Small intestine (tissue), 7 donors: ENCODE results near the gene HIC1. TPM values are rescaled to one million over a fixed set of nuclear protein-coding genes. Genes with fewer than 3 reads are reported as not detected.

Experiments
- DNase-seq, 2 donors: peaks; one replicate each; pipeline versions ENCODE4 v3.0.0 to v3.0.0-alpha.2; 2013
- FAIRE-seq: peaks from 2 replicates; lab custom pipeline; 2012; peaks lifted over from hg19 to GRCh38; lab: Jason Lieb, UNC
- H3K27ac ChIP-seq, 3 donors: one replicate each; pipeline ENCODE4 v1.5.1; 2013; ENCODE audit warnings: low read length in 2 of 3, mild to moderate bottlenecking in 2 of 3, control low read depth in 1 of 3, inconsistent platforms in 1 of 3, low read depth in 1 of 3, moderate library complexity in 1 of 3
- H3K27me3 ChIP-seq, 3 donors: one replicate each; pipeline ENCODE4 v1.6.1; 2013; ENCODE audit warnings: low read length in 3 of 3, inconsistent platforms in 1 of 3; ENCODE audit not compliant: control insufficient read depth in 3 of 3, insufficient read depth in 3 of 3
- H3K36me3 ChIP-seq, 3 donors: one replicate each; pipeline ENCODE4 v1.6.1; 2013; ENCODE audit warnings: low read length in 3 of 3, inconsistent platforms in 1 of 3, low read depth in 1 of 3, mild to moderate bottlenecking in 1 of 3, moderate library complexity in 1 of 3; ENCODE audit not compliant: control insufficient read depth in 3 of 3, insufficient read depth in 2 of 3
- H3K4me1 ChIP-seq, 3 donors: one replicate each; pipeline ENCODE4 v1.6.1; 2013; ENCODE audit warnings: low read length in 2 of 3, inconsistent platforms in 1 of 3, low read depth in 1 of 3, mild to moderate bottlenecking in 1 of 3, moderate library complexity in 1 of 3; ENCODE audit not compliant: control insufficient read depth in 3 of 3, insufficient read depth in 2 of 3
- H3K4me3 ChIP-seq, 3 donors: one replicate each; pipeline ENCODE4 v1.5.1; 2013; ENCODE audit warnings: low read length in 3 of 3, control low read depth in 1 of 3, inconsistent platforms in 1 of 3, low read depth in 1 of 3, mild to moderate bottlenecking in 1 of 3, moderate library complexity in 1 of 3
- H3K9me3 ChIP-seq, 2 donors: one replicate each; pipeline ENCODE4 v1.6.1; 2013; ENCODE audit warnings: low read depth in 1 of 2, low read length in 1 of 2; ENCODE audit not compliant: control insufficient read depth in 2 of 2, insufficient read depth in 1 of 2
- WGBS, 3 donors: extraction: QIAGEN DNeasy Blood & Tissue Kit; methylation state at CpG; one replicate each; pipeline ENCODE4 v1.1.7; 2013; 5-methylcytosine and 5-hydroxymethylcytosine counted together
- polyA plus RNA-seq, 4 donors: library from polyadenylated mRNA; stranded (reverse) in 3 of 4; unstranded in 1 of 4; fragments of 200-250 nt in 3 of 4; fragments of 120-200 nt in 1 of 4; gene quantifications; one replicate each; pipeline versions ENCODE4 v1.2.1 to v1.2.3, GENCODE V29; 2013
- donor health status: healthy with polysubstance abuse.
- donor health status: control.
- donor health status: control.
- donor health status: Bipolar disorder and iron deficiency.
- donor health status: healthy.

The HIC1 gene
- polyA plus RNA-seq, 4 donors, result 0.89 to 11.2 (median 6.6) TPM

GRCh38 chr17:2085648-2085949 lies 30.7 kb downstream of the HIC1 start:
- FAIRE-seq, result no peak
- H3K9me3 ChIP-seq, result no peaks in the 10 kb centered on the region
- H3K27me3 ChIP-seq, result no peaks in the 10 kb centered on the region
- peaks cover 27 to 87% (median 33%) of the 10 kb centered on the region in 3 donors for H3K4me1 ChIP-seq
- H3K36me3 ChIP-seq, result peaks cover 0 to 60% (median 0%) of the 10 kb centered on the region in 3 donors
- no peak for DNase-seq
- H3K27ac ChIP-seq, result peak overlapping the region; percentile 89 to 97 (median 95)
- no peak overlapping the region for H3K4me3 ChIP-seq
- WGBS, 3 donors, result 47 to 74% (median 72%) methylated on average over 5 of the region's 5 CpGs

GRCh38 chr17:2086306-2086705 lies 31.4 kb downstream of the HIC1 start:
- no peaks in the 10 kb centered on the region for H3K27me3 ChIP-seq
- H3K36me3 ChIP-seq, result peaks cover 0 to 53% (median 0%) of the 10 kb centered on the region in 3 donors
- H3K9me3 ChIP-seq, result no peaks in the 10 kb centered on the region
- 63 to 81% (median 64%) methylated on average over 3 of the region's 3 CpGs for WGBS, 3 donors
- peaks cover 24 to 85% (median 33%) of the 10 kb centered on the region in 3 donors for H3K4me1 ChIP-seq
- H3K4me3 ChIP-seq, result no peak overlapping the region
- no peak for DNase-seq
- no peak for FAIRE-seq
- peak overlapping the region; percentile 89 to 97 (median 95) for H3K27ac ChIP-seq

- peaks cover 18 to 73% (median 30%) of the 10 kb centered on the region in 3 donors for H3K4me1 ChIP-seq
- FAIRE-seq (no peak), DNase-seq (no peak)
- peaks cover 0 to 46% (median 0%) of the 10 kb centered on the region in 3 donors for H3K36me3 ChIP-seq
- 53 to 86% (median 65%) methylated on average over 10 of the region's 10 CpGs for WGBS, 3 donors
- no peak overlapping the region for H3K4me3 ChIP-seq
- H3K9me3 ChIP-seq, result no peaks in the 10 kb centered on the region
- no peaks in the 10 kb centered on the region for H3K27me3 ChIP-seq
- H3K27ac ChIP-seq, result peak overlapping the region; percentile 34 to 95 (median 87)
These were observed 32.8 kb downstream of the HIC1 start for GRCh38 chr17:2087597-2088211.

- H3K4me3 ChIP-seq, result peak overlapping the region in 2 of 3 donors; percentile 30 to 36
- H3K27ac ChIP-seq, result peak overlapping the region; percentile 87 to 95 (median 92)
- FAIRE-seq, result no peak
- WGBS, 3 donors, result 5 to 16% (median 11%) methylated on average over 8 of the region's 8 CpGs
- H3K36me3 ChIP-seq, result peaks cover 0 to 50% (median 0%) of the 10 kb centered on the region in 3 donors
- peaks cover 14 to 60% (median 25%) of the 10 kb centered on the region in 3 donors for H3K4me1 ChIP-seq
- no peaks in the 10 kb centered on the region for H3K9me3 ChIP-seq
- H3K27me3 ChIP-seq, result no peaks in the 10 kb centered on the region
- DNase-seq, result peak in 1 of 2 donors; percentile 49
These were observed 34.1 kb downstream of the HIC1 start for GRCh38 chr17:2089021-2089422.

- Histone ChIP-seq H3K9me3 (no peaks in the 10 kb centered on the region), H3K4me3 (peak overlapping the region in 1 of 3 donors; percentile 36), H3K27ac (peak overlapping the region; percentile 87 to 95 (median 92)), H3K4me1 (peaks cover 14 to 54% (median 24%) of the 10 kb centered on the region in 3 donors), H3K36me3 (peaks cover 0 to 51% (median 0%) of the 10 kb centered on the region in 3 donors), H3K27me3 (no peaks in the 10 kb centered on the region)
- 58 to 75% (median 66%) methylated on average over 9 of the region's 9 CpGs for WGBS, 3 donors
- FAIRE-seq (no peak), DNase-seq (no peak)
These were observed 35.3 kb downstream of the HIC1 start for GRCh38 chr17:2090210-2090641.

- Histone ChIP-seq H3K27me3 (no peaks in the 10 kb centered on the region), H3K36me3 (peaks cover 0 to 47% (median 0%) of the 10 kb centered on the region in 3 donors), H3K9me3 (no peaks in the 10 kb centered on the region), H3K4me1 (peaks cover 9 to 51% (median 17%) of the 10 kb centered on the region in 3 donors), H3K4me3 (no peak overlapping the region), H3K27ac (peak overlapping the region; percentile 45 to 95 (median 87))
- no peak for FAIRE-seq
- peak in 1 of 2 donors; percentile 50 for DNase-seq
- 51 to 76% (median 66%) methylated on average over 2 of the region's 2 CpGs for WGBS, 3 donors
These were observed 36.1 kb downstream of the HIC1 start for GRCh38 chr17:2090804-2091534.

GRCh38 chr17:2092253-2092652 lies 37.4 kb downstream of the HIC1 start:
- 85 to 92% (median 87%) methylated on average over 4 of the region's 4 CpGs for WGBS, 3 donors
- Histone ChIP-seq H3K9me3 (no peaks in the 10 kb centered on the region), H3K4me1 (peaks cover 9 to 38% (median 12%) of the 10 kb centered on the region in 3 donors), H3K36me3 (peaks cover 0 to 34% (median 0%) of the 10 kb centered on the region in 3 donors), H3K4me3 (no peak overlapping the region), H3K27ac (peak overlapping the region; percentile 3 to 43 (median 36)), H3K27me3 (no peaks in the 10 kb centered on the region)
- FAIRE-seq (no peak), DNase-seq (no peak)

GRCh38 chr17:2093349-2093748 lies 38.4 kb downstream of the HIC1 start:
- Histone ChIP-seq H3K27me3 (no peaks in the 10 kb centered on the region), H3K27ac (no peak overlapping the region), H3K9me3 (no peaks in the 10 kb centered on the region), H3K36me3 (peaks cover 0 to 29% (median 0%) of the 10 kb centered on the region in 3 donors), H3K4me3 (no peak overlapping the region), H3K4me1 (peaks cover 6 to 31% (median 8%) of the 10 kb centered on the region in 3 donors)
- 33 to 67% (median 41%) methylated on average over 5 of the region's 5 CpGs for WGBS, 3 donors
- DNase-seq (no peak), FAIRE-seq (no peak)
